ENCODE data around the gene ADCY2.

The ADCY2 gene

GRCh38 chr5:7764452-7764851 is 368.5 kb downstream of the ADCY2 start:
- TF ChIP-seq, protein P1, sequence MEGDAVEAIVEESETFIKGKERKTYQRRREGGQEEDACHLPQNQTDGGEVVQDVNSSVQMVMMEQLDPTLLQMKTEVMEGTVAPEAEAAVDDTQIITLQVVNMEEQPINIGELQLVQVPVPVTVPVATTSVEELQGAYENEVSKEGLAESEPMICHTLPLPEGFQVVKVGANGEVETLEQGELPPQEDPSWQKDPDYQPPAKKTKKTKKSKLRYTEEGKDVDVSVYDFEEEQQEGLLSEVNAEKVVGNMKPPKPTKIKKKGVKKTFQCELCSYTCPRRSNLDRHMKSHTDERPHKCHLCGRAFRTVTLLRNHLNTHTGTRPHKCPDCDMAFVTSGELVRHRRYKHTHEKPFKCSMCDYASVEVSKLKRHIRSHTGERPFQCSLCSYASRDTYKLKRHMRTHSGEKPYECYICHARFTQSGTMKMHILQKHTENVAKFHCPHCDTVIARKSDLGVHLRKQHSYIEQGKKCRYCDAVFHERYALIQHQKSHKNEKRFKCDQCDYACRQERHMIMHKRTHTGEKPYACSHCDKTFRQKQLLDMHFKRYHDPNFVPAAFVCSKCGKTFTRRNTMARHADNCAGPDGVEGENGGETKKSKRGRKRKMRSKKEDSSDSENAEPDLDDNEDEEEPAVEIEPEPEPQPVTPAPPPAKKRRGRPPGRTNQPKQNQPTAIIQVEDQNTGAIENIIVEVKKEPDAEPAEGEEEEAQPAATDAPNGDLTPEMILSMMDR (IDR thresholded peaks at IDR 0.05): no peak

DNA sequence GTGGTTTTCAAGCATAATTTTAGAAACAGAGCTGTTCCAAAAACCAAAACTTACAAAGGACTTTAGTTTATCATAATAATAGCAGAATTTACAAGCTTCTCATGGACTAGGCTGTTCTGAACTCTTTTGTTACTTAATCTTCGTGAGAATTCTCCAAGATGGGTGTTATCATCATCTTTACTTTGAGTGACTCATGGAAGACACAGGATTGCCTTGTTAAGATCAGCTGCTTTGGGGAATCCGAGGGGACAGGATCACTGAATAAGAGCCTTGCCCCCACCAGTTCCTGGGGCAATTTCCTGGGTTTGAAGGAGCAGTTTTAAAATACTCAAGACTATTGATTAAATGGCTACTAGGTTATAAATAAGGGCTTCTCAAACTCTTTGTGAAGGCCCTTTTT is 374.5 kb downstream of the ADCY2 start:
- TF ChIP-seq, protein P1 (IDR thresholded peaks at IDR 0.05): no peak

DNA sequence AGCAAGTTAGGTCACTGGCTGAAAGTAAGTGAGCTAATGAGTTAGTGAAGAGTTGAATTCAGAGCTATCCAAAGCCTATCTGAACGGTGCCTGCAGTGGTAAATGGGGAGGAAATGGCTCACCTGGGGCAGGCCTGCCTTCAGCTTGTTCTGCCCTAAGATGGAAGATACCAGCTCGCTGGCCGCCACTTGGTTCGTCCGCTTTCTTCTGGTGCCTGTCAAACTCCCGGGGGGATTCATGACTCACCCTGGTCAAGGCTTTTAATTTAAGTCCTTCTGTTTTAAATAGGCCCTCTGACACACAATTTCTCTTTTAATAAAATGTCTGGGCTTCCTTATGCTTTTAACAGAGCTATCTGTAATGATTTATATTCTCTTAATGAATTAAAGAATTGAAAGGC is 376.2 kb downstream of the ADCY2 start:
- TF ChIP-seq, protein P1 (IDR thresholded peaks at IDR 0.05): no peak

GRCh38 chr5:7773178-7773577 is 377.2 kb downstream of the ADCY2 start:
- TF ChIP-seq, protein P1 (IDR thresholded peaks at IDR 0.05): no peak

- TF ChIP-seq, protein P1 (IDR thresholded peaks at IDR 0.05): no peak
Observed at GRCh38 chr5:7776442-7776841, 380.5 kb downstream of the ADCY2 start.

DNA sequence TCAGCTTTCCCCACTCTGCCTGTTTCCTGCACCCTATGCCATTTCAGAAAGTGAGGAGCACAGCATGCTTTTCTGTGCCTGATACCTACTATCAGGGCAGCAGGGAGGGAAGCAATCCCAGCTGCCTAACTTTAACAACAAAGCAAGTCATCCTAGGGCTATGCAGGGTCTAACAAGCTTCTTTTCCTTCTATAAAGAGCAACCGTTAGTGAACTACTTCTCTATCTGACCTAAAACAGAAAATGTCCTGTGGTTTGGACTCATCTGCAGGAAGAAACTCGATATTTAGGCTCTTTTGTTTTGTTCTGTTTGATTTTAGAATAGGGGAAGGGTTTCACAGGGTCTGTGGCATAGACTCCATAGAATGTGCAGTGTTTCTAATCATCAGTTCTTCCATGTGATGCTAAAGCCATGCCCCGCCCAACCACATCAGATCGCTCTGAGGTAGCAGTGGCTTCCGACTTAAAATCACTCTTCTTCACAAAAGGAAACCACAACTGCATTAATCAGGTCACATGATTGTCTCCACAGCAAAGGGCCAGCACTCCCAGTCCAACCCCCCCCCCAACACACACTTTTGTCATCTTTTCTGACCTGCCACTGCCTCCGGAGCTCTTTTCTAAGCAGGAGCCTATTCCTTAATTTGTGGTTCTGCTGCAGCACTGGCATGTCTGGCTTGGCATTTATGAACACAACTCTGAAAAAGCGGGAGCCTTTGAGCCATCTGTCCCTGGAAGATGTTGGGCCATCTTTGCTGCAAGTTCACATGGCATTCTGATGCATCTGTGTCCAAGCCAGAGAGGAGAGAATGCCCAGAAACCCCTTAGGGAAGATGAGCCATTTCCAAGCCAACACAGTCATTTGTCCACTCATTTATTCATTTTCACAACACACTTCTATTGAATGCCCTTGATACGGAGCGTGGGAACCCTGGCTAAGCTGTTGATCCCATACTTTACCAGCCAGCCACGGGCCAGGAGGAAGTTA is 383.4 kb downstream of the ADCY2 start:
- TF ChIP-seq, protein P1 (IDR thresholded peaks at IDR 0.05): no peak

GRCh38 chr5:7781899-7782298 is 386.0 kb downstream of the ADCY2 start:
- TF ChIP-seq, protein P1 (IDR thresholded peaks at IDR 0.05): no peak

Measured in LNCAP (cell line).